ENCODE measurements around the gene RCOR1. TPM values are rescaled to one million over a fixed set of nuclear protein-coding genes. Genes with fewer than 3 reads are reported as not detected.

The RCOR1 gene
- total RNA-seq, 6 donors from 2014 or later: 19.8 to 58.7 (median 34.3) TPM

DNA sequence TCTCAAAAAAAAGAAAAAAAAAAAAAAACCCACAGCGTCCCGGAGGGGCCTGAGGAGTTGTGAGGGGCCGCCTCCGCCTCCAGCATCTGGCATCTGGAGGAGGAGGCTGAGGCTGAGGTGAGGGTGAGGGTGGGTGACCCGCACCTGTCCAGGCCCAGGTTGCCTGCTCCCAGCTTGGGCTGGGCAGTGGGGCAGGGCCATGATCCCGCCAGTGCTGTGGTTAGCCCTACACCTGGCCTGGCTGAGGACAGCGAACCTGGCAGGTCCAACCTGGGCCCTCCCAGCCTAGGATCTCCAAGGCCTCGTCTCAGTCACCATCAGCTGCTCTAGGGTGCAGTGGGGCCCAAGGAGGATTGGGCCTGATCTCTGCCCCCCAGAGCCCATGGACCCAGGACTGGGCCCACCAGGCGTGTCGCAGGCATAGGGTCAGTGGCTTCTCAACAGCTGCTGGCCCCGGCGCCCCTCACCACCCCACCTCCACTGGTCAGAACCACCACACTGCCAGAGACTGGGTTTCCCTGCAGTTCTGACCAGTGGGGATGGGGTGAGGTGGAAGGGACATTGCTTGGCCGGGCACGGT lies 36.3 kb upstream of the RCOR1 start:
- peak in 1 of 2 donors; percentile 73 for DNase-seq
- Histone ChIP-seq H3K9me3 (no peaks in the 10 kb centered on the region), H3K27me3 (no peaks in the 10 kb centered on the region), H3K4me1 (peaks cover 4 to 11% (median 5%) of the 10 kb centered on the region in 4 donors), H3K36me3 (no peaks in the 10 kb centered on the region), H3K27ac (no peak overlapping the region), H3K4me3 (peak overlapping the region in 1 of 4 donors; percentile 60)
- TF ChIP-seq POLR2A (IDR thresholded peaks at IDR 0.05) (no peak), POLR2AphosphoS5 (IDR thresholded peaks at IDR 0.05) (no peak)
- TF ChIP-seq, protein P1, sequence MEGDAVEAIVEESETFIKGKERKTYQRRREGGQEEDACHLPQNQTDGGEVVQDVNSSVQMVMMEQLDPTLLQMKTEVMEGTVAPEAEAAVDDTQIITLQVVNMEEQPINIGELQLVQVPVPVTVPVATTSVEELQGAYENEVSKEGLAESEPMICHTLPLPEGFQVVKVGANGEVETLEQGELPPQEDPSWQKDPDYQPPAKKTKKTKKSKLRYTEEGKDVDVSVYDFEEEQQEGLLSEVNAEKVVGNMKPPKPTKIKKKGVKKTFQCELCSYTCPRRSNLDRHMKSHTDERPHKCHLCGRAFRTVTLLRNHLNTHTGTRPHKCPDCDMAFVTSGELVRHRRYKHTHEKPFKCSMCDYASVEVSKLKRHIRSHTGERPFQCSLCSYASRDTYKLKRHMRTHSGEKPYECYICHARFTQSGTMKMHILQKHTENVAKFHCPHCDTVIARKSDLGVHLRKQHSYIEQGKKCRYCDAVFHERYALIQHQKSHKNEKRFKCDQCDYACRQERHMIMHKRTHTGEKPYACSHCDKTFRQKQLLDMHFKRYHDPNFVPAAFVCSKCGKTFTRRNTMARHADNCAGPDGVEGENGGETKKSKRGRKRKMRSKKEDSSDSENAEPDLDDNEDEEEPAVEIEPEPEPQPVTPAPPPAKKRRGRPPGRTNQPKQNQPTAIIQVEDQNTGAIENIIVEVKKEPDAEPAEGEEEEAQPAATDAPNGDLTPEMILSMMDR (IDR thresholded peaks at IDR 0.05): no peak
- ATAC-seq (ENCODE audit: low FRiP score in 2 of 2): no peak
- WGBS, 2 donors: 94 to 96% methylated on average over 8 to 9 of the region's 14 CpGs

DNA sequence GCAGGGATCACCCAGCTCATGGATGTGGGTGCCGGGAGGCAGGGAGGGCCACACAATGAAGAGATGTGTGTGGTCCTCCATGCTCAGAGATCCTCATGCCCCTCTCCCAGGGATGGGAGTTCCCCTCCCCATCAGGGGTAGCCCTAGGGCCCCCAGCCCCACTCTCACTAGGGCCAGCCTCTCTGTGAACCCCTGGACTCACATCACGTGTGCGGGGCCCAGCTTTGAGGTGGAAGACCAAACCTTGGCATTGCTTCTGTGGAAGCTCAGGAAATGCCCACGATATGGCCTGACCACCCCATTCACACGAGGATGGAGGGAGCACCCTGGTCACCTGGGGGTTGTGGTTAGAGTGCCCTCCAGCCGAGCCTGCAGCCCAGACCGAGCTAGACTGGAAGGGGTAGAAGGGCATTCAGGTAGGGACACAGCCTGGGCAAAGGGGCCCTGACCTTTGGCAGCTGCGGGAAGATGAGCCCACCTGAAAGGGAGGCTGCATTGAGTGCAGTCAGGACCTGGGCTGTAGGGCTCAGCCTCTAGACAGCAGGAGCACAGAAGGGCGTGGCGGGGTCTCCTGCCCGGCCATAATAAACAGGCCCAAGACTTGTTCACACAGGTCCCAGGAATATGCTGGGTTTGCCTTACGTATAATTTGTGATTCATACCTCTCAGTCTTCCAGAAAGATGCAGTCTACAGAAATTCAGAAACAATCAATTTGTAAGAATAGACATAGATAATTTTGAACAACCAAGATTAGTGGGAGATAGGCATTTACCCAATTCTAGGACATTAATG lies 34.8 kb upstream of the RCOR1 start:
- no peaks in the 10 kb centered on the region for H3K27me3 ChIP-seq
- TF ChIP-seq EP300 (IDR thresholded peaks at IDR 0.05): no peak
- no peak for TF ChIP-seq POLR2AphosphoS5 (IDR thresholded peaks at IDR 0.05)
- TF ChIP-seq POLR2A (IDR thresholded peaks at IDR 0.05): no peak
- TF ChIP-seq, protein P1 (IDR thresholded peaks at IDR 0.05): no peak
- peaks cover 4 to 11% (median 5%) of the 10 kb centered on the region in 4 donors for H3K4me1 ChIP-seq
- DNase-seq: no peak
- no peaks in the 10 kb centered on the region for H3K9me3 ChIP-seq
- no peak overlapping the region for H3K4me3 ChIP-seq
- no peak overlapping the region for H3K27ac ChIP-seq
- WGBS, 2 donors: 91 to 100% methylated on average over 4 to 12 of the region's 12 CpGs
- H3K36me3 ChIP-seq: no peaks in the 10 kb centered on the region
- no peak for ATAC-seq (ENCODE audit: low FRiP score in 2 of 2)

DNA sequence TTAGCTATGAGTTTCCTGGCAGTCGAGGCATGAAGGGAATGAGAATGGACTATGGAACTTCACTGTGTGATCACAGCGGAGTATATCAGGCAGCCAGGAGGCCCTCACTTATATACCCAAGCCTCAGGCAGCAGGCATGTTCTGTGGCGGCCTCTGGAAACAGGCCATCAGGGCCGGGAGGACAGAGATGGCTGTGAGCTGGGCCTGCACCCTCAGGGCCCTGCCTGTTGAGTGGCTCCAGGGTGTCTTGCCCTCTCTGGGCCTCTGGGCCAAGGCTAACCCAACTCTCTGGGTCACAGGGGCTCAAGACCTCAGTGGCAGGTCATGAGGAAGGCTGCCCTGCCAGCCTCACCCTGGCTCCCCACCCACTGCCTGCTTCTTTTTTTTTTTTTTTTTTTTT lies 33.9 kb upstream of the RCOR1 start:
- Histone ChIP-seq H3K36me3 (no peaks in the 10 kb centered on the region), H3K4me3 (no peak overlapping the region), H3K27me3 (no peaks in the 10 kb centered on the region), H3K9me3 (no peaks in the 10 kb centered on the region), H3K4me1 (peaks cover 4 to 11% (median 5%) of the 10 kb centered on the region in 4 donors), H3K27ac (no peak overlapping the region)
- 65 to 79% methylated on average over 2 to 4 of the region's 4 CpGs for WGBS, 2 donors
- DNase-seq: no peak
- no peak for ATAC-seq (ENCODE audit: low FRiP score in 2 of 2)
- TF ChIP-seq, protein P1 (IDR thresholded peaks at IDR 0.05): no peak
- TF ChIP-seq POLR2A (IDR thresholded peaks at IDR 0.05): no peak
- TF ChIP-seq EP300 (IDR thresholded peaks at IDR 0.05): no peak
- TF ChIP-seq POLR2AphosphoS5 (IDR thresholded peaks at IDR 0.05): no peak

DNA sequence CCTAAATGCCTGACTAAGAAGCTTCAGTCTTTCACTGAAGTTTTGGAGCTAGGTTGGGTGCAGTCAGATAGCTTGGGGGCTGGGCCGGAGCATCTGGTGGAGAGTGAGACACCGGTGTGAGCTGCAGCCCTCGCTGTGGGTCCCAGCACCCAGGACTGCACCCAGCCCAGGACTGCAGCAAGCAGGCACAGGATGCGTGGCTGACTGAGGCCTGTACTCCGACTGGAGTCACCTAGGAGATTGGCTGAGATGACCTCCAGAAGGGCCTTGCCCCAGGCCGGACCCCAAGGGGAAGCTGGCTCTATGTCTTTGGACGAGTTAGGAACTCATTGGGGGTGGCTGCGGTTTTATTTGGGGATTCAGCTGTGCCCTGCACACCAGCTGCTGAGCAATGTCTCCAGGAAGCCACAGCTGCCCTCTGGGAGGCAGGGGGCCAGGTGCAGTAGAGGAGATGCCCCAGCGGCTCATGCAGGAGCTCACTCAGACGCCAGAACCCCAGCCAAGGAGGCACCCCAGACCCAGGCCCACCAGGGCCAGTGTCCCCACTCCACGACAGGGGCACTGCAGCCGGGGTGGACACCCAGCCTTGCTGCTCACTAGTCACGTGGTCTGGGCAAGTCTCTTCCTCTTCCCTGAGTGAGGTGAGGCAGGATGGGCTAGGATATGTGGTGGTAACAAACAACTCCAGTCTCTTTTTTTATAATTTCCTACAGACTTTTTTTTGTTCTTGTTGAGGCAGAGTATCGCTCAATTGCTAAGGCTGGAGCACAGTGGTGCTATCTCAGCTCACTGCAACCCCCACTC lies 31.8 kb upstream of the RCOR1 start:
- WGBS, 2 donors: 67 to 78% methylated on average over 5 to 13 of the region's 14 CpGs
- DNase-seq: no peak
- no peak overlapping the region for H3K4me3 ChIP-seq
- no peaks in the 10 kb centered on the region for H3K27me3 ChIP-seq
- TF ChIP-seq, protein P1 (IDR thresholded peaks at IDR 0.05): no peak
- H3K36me3 ChIP-seq: no peaks in the 10 kb centered on the region
- no peak overlapping the region for H3K27ac ChIP-seq
- H3K4me1 ChIP-seq: peaks cover 0 to 3% (median 0%) of the 10 kb centered on the region in 4 donors
- no peaks in the 10 kb centered on the region for H3K9me3 ChIP-seq
- ATAC-seq (ENCODE audit: low FRiP score in 2 of 2): peak in 1 of 2 donors; percentile 6

Data from upper lobe of left lung (tissue), 6 donors.